Measurements from ENCODE around the gene PLXNA2.

The PLXNA2 gene

GRCh38 chr1:208031316-208031931, 212.8 kb downstream of the PLXNA2 start:
- no peak for TF ChIP-seq POLR2AphosphoS5 (IDR thresholded peaks at IDR 0.05; ENCODE audit: low read depth, low read length)

DNA sequence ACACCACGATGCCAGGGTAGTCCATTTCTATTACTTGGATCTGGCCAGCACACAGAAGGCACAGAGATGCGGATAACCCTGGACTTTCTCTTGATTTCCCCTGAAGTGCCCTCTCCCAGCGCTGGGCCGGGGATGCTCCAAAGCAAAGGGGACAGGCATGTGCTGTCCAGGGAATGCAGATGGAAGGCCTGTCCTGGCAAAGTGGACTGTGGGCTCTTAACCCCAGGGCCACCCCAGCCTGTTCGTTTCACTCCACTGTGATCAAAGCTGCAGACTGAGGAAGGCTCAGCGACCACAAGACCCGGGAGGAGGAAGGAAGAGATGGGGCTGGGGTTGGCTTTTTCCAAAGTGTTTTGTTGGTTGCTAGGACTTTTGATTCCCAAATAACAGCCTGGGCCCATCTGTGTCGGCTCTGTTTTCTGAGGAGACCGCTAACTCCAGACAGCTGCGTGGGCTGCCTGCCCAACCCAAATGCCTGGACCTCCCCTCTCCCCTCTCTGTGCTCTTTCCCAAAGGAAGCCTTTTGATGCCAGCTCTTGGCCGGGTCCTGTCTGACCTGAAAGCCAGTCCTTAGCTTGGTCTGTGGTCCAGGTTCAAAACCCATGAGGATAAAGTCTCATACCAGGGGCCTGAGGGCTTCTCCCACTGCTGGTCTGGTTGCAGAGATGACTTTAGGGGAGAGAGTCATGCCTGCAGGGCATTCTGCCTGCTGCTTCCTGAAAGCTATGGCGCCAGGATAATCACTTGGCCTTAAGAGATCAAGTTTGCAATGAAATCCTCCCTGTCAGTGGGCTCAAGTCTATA, 213.7 kb downstream of the PLXNA2 start:
- TF ChIP-seq POLR2AphosphoS5 (IDR thresholded peaks at IDR 0.05; ENCODE audit: low read depth, low read length) (no peak), SIN3A (IDR thresholded peaks at IDR 0.05; ENCODE audit: borderline replicate concordance, insufficient read depth, low read length) (no peak), TAF1 (IDR thresholded peaks at IDR 0.05; ENCODE audit: borderline replicate concordance, insufficient read depth, low read length) (no peak), FOXP2 (optimal IDR thresholded peaks at IDR 0.05; ENCODE audit: borderline replicate concordance, extremely low read depth, extremely low read length, insufficient read depth) (no peak)
- TF ChIP-seq, protein P1, sequence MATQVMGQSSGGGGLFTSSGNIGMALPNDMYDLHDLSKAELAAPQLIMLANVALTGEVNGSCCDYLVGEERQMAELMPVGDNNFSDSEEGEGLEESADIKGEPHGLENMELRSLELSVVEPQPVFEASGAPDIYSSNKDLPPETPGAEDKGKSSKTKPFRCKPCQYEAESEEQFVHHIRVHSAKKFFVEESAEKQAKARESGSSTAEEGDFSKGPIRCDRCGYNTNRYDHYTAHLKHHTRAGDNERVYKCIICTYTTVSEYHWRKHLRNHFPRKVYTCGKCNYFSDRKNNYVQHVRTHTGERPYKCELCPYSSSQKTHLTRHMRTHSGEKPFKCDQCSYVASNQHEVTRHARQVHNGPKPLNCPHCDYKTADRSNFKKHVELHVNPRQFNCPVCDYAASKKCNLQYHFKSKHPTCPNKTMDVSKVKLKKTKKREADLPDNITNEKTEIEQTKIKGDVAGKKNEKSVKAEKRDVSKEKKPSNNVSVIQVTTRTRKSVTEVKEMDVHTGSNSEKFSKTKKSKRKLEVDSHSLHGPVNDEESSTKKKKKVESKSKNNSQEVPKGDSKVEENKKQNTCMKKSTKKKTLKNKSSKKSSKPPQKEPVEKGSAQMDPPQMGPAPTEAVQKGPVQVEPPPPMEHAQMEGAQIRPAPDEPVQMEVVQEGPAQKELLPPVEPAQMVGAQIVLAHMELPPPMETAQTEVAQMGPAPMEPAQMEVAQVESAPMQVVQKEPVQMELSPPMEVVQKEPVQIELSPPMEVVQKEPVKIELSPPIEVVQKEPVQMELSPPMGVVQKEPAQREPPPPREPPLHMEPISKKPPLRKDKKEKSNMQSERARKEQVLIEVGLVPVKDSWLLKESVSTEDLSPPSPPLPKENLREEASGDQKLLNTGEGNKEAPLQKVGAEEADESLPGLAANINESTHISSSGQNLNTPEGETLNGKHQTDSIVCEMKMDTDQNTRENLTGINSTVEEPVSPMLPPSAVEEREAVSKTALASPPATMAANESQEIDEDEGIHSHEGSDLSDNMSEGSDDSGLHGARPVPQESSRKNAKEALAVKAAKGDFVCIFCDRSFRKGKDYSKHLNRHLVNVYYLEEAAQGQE (IDR thresholded peaks at IDR 0.05; ENCODE audit: insufficient read depth in 1 of 2, low read depth in 2 of 2, low read length in 2 of 2), result no peak

- TF ChIP-seq POLR2AphosphoS5 (IDR thresholded peaks at IDR 0.05; ENCODE audit: low read depth, low read length) (no peak), FOXP2 (optimal IDR thresholded peaks at IDR 0.05; ENCODE audit: borderline replicate concordance, extremely low read depth, extremely low read length, insufficient read depth) (no peak), SIN3A (IDR thresholded peaks at IDR 0.05; ENCODE audit: borderline replicate concordance, insufficient read depth, low read length) (no peak), TAF1 (IDR thresholded peaks at IDR 0.05; ENCODE audit: borderline replicate concordance, insufficient read depth, low read length) (no peak)
- TF ChIP-seq, protein P1 (IDR thresholded peaks at IDR 0.05; ENCODE audit: insufficient read depth in 1 of 2, low read depth in 2 of 2, low read length in 2 of 2), result no peak
These were observed 214.6 kb downstream of the PLXNA2 start for GRCh38 chr1:208029381-208030287.

DNA sequence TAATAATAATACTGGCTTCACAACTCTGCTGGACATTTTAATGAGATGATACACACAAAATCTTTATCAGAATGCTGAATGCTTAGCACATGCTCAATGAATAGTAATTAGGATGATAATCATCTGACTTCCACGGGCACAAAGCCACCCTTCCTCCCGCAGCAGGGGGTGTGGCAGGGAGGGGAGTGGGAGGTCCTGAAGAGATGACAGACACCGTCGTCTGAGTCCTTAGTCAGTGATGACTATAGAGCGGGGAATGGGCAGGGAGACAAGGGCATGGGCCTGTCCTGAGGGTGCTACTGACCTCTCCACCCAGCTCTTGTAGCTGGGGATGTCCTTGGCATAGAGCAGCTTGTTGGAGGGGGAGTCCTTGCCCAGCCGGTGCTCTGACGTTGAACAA, 215.7 kb downstream of the PLXNA2 start:
- TF ChIP-seq POLR2AphosphoS5 (IDR thresholded peaks at IDR 0.05; ENCODE audit: low read depth, low read length), result no peak

DNA sequence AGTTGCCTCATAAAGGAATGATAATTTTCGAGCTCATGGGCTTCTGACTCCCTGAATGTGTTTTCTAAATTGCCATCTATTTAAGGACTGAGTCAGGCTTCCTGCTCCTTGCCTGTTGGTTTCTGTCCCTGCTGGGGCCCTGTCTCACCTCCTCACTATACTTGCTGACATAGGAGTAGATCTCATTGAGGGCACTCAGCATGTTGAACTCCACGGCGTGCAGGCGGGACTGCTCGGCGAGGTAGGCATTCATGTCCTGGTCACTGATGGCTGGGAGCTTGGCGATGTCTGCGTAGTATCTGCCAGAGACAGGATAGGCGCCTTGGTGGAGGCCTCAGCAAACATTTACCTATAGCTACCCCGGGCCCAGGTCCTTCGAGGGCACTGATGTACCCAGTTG, 216.3 kb downstream of the PLXNA2 start:
- no peak for TF ChIP-seq TAF1 (IDR thresholded peaks at IDR 0.05; ENCODE audit: borderline replicate concordance, insufficient read depth, low read length)
- no peak for TF ChIP-seq FOXP2 (optimal IDR thresholded peaks at IDR 0.05; ENCODE audit: borderline replicate concordance, extremely low read depth, extremely low read length, insufficient read depth)
- no peak for TF ChIP-seq SIN3A (IDR thresholded peaks at IDR 0.05; ENCODE audit: borderline replicate concordance, insufficient read depth, low read length)
- TF ChIP-seq, protein P1 (IDR thresholded peaks at IDR 0.05; ENCODE audit: insufficient read depth in 1 of 2, low read depth in 2 of 2, low read length in 2 of 2), result no peak
- no peak for TF ChIP-seq POLR2AphosphoS5 (IDR thresholded peaks at IDR 0.05; ENCODE audit: low read depth, low read length)
